ENCODE data around the gene ANKS1B.

GRCh38 chr12:99627459-99627858, 357.3 kb downstream of the ANKS1B start:
- TF ChIP-seq TCF7L2 (IDR thresholded peaks at IDR 0.05; ENCODE audit: low read depth, low read length) = no peak
- no peak for TF ChIP-seq CTCF (IDR thresholded peaks at IDR 0.05)
